Pulmonary artery endothelial cell (primary cell): ENCODE measurements around the gene EDAR. TPM values are rescaled to one million over a fixed set of nuclear protein-coding genes. Genes with fewer than 3 reads are reported as not detected.

Experiments used
- DNase-seq: peaks from one replicate; pipeline ENCODE4 v3.0.0-alpha.2; 2011; ENCODE audit warnings: low read depth, low spot score
- total RNA-seq: library from RNA; depleted of rRNA; stranded (reverse); fragments of >200 nt; gene quantifications from 2 replicates; pipeline ENCODE4 v1.2.3, GENCODE V29; 2014

The EDAR gene
- not detected in 2 replicates for total RNA-seq

GRCh38 chr2:108988796-108989713, at the start of gene EDAR:
Gene EDAR (minus strand): TSS chr2:108989220. CDS start chr2:108931014, 58,206 bp downstream.
- DNase-seq: no peak

- no peak for DNase-seq
Measured at GRCh38 chr2:109033171-109033570, 44.2 kb upstream of the EDAR start.

GRCh38 chr2:109032229-109032820, 43.3 kb upstream of the EDAR start:
- DNase-seq: no peak

GRCh38 chr2:109031476-109032228, 42.6 kb upstream of the EDAR start:
- no peak for DNase-seq

- DNase-seq: no peak
Measured at GRCh38 chr2:109030870-109031475, 42.0 kb upstream of the EDAR start.

GRCh38 chr2:109029490-109030201, 40.6 kb upstream of the EDAR start:
- DNase-seq: no peak

- no peak for DNase-seq
Measured at GRCh38 chr2:109028738-109029489, 39.9 kb upstream of the EDAR start.

GRCh38 chr2:109028277-109028676, 39.3 kb upstream of the EDAR start:
- no peak for DNase-seq

- no peak for DNase-seq
Measured at GRCh38 chr2:109027702-109028101, 38.7 kb upstream of the EDAR start.

GRCh38 chr2:109024477-109024876, 35.5 kb upstream of the EDAR start:
- DNase-seq: no peak

- DNase-seq: no peak
Measured at GRCh38 chr2:109021895-109022300, 32.9 kb upstream of the EDAR start.

GRCh38 chr2:109020217-109020637, 31.2 kb upstream of the EDAR start:
- no peak for DNase-seq

- no peak for DNase-seq
Measured at GRCh38 chr2:109018452-109018851, 29.4 kb upstream of the EDAR start.

GRCh38 chr2:109017017-109017416, 28.0 kb upstream of the EDAR start:
- no peak for DNase-seq

- DNase-seq: no peak
Measured at GRCh38 chr2:109016376-109016775, 27.4 kb upstream of the EDAR start.

GRCh38 chr2:109014476-109014875, 25.5 kb upstream of the EDAR start:
- DNase-seq: no peak

GRCh38 chr2:109013051-109013450, 24.0 kb upstream of the EDAR start:
- DNase-seq: no peak

- DNase-seq: no peak
Measured at GRCh38 chr2:109009920-109010610, 21.0 kb upstream of the EDAR start.

- no peak for DNase-seq
Measured at GRCh38 chr2:109006971-109007370, 18.0 kb upstream of the EDAR start.
